NCI-H345 treated with DMSO at 0.1 percent for 48 hours (cell line): Measurements from ENCODE around the gene CEP192.
"Not testable (repeated sequence)": the region's sequence is repeated elsewhere in the genome, so short reads cannot be mapped to it uniquely, and the experiment has no call there.

Source experiments
- DNase-seq: peaks from one replicate; lab custom pipeline; 2025; ENCODE audit not compliant: unreplicated experiment; lab: John Stamatoyannopoulos, UW

Gene CEP192, protein sequence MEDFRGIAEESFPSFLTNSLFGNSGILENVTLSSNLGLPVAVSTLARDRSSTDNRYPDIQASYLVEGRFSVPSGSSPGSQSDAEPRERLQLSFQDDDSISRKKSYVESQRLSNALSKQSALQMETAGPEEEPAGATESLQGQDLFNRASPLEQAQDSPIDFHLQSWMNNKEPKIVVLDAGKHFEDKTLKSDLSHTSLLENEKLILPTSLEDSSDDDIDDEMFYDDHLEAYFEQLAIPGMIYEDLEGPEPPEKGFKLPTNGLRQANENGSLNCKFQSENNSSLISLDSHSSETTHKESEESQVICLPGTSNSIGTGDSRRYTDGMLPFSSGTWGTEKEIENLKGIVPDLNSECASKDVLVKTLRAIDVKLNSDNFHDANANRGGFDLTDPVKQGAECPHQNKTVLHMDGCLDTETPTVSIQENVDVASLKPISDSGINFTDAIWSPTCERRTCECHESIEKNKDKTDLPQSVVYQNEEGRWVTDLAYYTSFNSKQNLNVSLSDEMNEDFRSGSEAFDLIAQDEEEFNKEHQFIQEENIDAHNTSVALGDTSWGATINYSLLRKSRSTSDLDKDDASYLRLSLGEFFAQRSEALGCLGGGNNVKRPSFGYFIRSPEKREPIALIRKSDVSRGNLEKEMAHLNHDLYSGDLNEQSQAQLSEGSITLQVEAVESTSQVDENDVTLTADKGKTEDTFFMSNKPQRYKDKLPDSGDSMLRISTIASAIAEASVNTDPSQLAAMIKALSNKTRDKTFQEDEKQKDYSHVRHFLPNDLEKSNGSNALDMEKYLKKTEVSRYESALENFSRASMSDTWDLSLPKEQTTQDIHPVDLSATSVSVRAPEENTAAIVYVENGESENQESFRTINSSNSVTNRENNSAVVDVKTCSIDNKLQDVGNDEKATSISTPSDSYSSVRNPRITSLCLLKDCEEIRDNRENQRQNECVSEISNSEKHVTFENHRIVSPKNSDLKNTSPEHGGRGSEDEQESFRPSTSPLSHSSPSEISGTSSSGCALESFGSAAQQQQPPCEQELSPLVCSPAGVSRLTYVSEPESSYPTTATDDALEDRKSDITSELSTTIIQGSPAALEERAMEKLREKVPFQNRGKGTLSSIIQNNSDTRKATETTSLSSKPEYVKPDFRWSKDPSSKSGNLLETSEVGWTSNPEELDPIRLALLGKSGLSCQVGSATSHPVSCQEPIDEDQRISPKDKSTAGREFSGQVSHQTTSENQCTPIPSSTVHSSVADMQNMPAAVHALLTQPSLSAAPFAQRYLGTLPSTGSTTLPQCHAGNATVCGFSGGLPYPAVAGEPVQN (N-terminal part only)

DNA sequence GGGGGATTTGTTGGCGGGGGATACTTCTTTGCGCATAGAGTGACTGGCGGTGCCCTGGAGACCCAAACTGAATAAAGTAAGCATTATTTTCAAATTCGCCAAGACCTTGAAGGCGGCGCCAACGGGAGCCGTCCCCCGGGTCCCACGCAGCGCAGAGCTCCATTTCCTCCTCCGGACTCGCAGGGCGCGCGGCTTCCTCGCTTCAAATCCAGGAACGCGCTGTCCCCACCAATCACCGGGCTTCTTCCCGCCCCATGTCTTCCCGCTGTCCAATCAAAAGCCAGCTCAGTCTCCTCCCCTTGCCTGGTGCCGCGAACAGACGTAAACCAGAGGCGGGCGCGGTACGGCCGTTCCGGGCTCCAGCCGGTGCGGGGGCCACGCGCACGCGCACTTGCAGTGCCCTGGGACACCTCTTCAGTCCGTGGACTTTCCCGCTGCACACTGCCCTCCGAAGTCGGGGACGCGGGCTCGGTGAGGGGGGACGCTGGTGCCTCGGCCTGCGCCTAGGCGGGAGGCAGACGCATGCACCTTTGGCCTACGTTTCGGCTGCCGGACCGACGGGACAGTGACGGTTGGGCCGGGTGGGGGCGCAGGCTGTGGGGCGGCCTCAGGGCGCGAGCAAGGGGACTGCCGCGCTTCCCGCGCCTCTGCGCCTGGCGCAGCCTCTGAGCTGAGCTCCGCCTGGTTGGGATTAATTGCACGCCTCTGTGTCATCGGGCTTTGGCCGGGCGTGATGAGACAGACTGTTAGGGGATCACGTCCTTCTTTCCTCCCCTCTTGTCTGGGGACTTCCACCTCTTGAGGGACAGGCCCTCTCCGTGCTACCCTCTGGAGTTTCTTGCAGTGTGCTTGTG is at the start of gene CEP192:
TSS of gene CEP192 (plus strand) at position 396 of the 854 bp plus-strand sequence. CDS start 8,063 bp downstream, outside the sequence.
- DNase-seq, result peak; percentile 95

DNA sequence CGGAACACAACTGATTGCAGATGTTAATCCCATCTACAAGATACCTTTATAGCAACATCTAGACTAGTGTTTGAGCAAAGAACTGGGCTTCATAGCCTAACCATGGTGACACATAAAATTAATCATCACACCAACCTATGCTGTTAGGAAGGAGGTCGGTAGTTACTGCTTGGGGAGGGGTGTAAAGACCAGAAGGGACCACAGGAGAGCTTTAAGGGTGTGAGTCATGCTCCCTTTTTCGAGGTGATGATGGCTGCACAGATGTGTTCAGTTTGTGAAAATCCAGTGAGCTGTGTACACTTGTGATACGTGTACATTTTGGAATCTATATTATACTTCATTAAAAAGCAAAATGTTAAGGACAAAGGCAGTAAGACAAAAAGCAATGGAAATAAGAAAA is 47.9 kb upstream of the CEP192 start:
- no peak for DNase-seq

DNA sequence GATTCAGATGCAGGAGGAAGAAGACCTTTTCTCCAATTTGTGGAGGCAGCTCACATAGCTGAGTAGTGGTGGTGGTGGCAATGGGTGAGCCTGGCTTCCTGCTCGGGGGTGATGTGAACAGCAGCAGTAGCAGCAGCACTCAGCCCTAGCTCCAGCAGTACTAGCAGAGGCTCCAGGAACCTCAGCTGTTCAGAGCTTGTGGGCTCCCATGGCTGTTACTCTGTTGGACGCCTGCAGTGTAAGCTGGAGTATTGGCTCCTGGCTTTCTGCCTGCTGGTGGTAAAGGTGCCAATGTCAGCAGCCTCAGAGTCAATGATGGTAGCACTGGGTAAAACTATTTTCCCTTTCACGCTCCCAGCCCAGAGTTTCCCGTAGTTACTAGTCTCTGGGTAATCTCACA is 46.5 kb upstream of the CEP192 start:
- DNase-seq, result no peak

DNA sequence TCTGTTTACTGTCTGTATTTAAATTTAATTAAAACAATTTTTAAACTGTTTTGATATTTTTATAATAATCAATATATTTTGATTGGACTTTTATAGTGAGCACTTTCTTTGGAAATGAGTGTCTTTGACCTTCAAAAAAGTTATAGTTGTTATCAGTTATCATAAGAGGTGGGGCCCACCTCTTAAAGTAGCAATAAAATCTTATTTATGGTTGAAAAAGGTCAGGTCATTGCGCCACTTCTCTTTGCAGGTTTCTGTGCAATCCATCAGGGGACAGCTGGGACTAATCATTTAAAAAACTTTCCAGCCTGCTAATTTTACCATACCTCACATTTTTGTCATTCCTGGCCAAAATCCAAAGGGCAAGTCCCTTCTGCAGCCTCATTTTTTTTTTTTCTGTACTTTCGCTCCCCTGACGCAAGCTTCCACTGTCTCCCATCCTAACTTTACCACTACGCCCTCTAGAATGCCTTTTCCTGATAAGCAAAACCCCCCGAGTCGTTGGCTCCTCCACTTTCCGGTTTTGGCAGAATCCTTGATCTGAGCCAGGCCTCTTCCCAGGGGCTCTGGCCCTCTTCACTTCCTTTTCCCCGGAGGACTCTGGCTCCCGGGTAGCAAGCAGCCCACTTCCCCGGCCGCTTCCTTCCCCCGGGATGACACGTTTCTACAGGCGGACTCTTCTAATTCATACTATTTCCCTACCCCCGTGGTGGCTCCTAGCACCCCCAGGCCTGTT is 44.4 kb upstream of the CEP192 start:
- DNase-seq, result peak; percentile 60

DNA sequence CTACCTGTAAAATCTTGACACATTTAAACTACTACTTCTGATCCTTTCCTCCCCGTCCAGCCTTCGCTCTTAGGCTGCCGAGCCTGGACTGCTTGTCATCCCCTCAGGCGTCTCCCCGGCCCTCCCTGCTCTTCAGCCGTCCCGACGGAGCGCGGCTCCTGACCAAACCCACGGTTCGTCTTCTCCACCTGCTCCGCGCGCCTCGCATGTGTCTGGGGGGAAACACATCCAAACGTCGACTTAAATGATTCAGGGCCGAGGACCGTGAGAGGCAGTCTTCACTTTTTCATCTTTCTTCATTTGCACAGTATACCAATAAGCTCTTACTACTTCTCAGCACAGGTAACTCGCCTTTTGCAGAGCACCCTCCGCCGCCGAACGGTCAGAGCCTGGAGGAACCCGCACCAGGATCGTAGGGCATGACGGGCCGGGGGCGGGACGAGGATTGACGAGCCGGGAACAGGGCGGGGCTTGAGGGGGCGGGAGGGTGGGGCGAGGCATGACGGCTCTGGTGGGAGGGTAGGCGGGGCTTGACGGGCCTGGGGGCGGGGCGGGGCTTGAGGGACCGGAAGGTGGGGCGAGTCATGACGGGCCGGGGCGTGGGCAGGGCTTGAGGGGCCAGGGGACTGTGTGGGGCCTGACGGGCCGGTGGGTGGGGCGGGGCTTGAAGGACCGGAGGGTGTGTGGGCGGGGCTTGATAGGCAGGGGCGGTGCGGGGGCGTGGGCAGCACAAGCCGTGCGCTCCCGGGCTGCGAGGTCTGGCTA is 43.7 kb upstream of the CEP192 start, which contains the start of gene SEH1L:
TSS of gene SEH1L (plus strand) at position 727 of the 765 bp plus-strand sequence. CDS start 111 bp downstream, outside the sequence.
- peak; percentile 92 for DNase-seq

DNA sequence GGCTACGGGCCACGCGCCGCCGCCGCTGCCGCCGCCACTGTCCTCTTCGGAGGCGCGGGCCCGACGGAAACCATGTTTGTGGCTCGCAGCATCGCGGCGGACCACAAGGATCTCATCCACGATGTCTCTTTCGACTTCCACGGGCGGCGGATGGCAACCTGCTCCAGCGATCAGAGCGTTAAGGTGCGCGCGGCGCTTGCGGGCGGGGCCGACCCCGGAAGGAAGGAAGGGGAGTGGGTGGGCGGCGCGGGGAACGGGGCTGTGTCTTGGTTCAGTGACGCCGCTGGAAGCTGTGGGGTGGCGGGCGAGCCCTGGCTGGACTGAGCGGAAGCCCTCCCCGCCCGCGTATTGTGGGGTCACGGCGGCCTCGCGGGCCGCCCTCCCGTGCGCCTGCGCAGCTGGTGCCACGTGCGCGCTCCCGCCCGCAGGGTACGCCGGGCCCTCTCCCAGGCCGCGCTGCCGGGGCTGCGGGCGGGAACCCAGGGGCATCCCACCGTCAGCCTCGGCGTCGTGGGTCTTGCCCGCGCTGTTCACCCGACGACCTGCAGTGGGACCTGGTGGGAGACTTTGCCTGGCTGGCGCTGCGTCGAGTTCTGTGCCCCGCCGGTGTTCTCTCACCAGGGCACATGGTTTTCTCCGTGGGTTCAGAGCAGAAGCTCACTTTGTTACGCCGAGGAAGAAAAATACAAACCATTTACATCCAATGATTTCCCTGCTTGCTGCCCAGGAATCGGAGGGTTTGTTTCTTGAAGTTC is 42.9 kb upstream of the CEP192 start:
- DNase-seq, result peak; percentile 62

DNA sequence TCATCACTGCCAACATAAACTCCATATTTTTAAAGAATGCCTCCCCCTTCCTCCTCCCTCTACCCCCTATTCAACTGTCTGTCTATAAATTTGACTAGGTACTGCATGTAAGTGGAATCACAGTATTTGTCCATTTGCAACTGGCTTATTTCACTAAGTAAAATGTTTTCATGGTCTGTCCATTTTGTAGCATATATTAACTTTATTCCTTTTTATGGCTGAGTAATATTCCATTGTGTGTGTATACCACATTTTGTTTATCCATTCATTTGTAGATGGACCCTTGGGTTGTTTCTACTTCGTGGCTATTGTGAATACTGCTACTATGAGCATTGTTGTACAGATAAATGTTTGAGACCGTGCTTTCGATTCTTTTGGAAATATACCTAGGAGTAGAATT is 32.7 kb upstream of the CEP192 start:
- DNase-seq, result no peak

DNA sequence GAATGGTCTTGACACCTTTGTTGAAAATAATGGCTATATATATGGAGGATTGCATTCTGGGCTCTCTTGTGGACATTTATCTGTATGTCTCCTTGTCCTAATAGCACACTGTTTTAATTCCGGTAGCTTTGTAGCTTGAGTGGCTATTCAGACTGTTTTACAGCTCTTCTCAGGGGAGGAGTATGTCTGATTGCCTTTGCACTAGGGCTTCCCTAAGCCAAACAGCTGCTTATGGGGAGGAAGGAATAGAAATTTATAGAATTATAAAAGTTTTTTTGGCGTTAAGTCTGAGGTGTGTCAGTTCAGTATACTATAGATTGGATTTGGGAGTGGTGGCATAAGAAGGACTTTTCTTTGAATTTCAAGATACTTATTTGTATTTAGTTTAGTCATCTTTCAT is 30.8 kb upstream of the CEP192 start:
- no peak for DNase-seq

DNA sequence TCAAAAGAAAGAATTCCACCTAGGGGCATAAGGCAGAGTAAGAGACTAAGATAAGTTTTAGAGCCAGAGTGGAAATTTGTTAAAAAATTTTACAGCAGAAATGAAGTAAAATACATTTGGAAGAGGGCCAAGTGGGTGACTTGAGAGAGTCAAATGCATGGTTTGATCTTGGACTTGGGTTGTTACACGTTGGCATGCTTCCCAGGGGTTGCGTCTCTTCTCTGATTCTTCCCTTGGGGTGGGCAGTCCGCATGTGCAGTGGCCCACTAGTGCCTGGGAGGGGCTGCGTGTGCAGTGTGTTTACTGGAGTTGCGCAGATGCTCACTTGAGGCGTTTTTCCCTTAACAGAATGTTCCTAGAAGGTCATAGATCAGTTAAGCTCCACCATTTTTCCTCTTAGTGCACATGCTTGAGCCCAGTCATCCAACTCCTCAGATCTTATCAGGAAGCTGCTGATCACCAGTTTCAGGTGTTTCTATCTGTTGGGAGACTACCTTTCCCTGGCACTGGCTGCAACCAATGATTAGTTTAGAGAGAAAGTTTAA is 30.2 kb upstream of the CEP192 start:
- DNase-seq, result no peak

DNA sequence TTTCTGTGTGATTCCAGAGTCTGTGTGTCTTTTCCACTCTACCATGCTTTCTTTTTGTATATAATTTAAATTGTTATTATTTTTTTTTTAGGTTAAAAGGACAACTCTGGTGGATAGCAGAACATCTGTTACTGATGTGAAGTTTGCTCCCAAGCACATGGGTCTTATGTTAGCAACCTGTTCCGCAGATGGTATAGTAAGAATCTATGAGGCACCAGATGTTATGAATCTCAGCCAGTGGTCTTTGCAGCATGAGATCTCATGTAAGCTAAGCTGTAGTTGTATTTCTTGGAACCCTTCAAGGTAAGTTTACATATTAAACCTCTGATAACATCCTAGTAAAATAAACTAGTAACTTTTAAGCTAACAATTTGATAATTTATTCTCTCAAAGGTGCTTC is 28.1 kb upstream of the CEP192 start:
- no peak for DNase-seq

DNA sequence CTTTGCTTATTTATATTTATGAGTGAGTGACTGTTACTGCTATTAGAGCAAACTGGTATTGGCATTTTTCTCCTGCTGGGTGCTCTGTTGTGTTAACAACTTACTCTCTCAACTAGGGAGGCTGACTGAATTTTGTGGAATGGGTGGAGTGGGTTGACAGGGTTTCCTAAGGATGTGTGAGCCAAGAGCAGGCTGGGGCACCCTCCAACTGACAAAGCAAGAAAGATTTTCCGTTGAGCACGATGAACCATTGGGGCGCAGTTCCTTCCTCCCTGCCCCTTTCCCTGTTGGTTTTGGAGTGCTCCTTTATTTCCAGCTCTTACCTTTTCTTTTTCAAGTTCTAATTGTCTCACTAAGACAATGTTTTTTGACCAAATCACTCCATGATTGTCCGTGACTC is 23.0 kb upstream of the CEP192 start:
- no peak for DNase-seq

DNA sequence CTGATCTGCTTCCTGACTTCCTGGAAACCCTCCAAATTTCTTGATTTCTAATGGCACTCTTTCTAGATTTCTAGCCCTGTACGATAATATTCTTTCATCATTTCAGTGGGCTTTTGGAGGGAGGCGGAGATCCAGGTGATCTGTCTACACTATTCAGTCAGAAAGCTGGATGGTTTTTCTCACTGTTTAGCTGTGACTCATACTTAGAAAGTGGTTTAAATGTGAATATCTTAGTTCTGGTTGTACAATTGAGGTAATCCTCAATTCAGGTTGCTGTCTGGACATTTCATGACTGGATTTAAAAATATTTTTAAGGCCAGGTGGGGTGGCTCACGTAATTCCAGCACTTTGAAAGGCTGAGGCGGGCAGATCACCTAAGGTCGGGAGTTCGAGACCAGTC is 22.5 kb upstream of the CEP192 start:
- DNase-seq, result no peak

DNA sequence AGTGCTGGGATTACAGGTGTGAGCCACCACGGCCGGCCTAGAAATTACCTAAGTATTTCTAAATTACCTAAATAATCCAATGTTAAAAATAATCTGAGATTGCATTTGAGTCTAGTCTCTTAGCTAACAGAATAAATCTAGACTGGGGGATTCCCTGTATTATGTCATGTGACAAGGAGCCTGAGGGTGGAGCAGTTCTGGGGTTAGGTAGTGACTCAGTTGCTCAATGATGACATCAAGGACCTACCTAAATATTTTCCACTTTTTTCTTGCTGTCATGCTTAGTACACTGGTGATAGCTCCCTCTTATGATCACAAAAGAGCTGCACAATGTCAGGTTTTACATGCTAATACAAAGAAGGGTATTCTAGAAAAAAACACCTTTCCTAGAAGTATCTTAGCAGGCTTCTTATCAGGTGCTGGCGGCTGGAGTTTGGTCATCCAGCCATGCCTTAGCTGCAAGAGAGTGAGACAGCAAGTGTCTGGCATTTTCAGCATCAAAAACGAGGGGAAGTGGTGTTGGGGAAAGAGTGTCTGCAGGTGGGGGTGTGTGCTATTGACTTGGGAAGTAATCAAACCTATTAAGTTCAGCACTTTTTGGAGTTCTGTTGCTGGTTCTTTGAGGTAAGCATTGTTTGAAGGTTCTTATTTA is 17.5 kb upstream of the CEP192 start:
- DNase-seq, result no peak

DNA sequence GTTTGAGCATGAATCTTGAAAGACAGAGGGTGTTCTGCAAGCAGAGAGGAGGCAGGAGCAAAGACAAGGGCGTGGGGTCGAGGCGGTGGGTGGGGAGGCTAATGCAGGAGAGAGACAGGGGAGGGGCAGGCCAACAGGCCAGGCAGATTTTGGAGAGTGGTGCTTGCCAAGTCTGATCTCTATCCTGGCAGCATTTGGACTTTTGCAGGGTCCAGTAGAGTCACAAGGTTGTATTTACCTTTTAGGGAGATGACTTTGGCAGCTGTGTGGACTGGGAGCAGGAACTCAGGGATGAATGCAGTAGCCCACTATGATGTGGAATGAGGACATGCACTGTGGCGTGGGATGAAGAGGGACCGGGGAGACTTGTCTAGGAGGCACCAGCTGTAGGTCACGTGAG is 15.7 kb upstream of the CEP192 start:
- no peak for DNase-seq

DNA sequence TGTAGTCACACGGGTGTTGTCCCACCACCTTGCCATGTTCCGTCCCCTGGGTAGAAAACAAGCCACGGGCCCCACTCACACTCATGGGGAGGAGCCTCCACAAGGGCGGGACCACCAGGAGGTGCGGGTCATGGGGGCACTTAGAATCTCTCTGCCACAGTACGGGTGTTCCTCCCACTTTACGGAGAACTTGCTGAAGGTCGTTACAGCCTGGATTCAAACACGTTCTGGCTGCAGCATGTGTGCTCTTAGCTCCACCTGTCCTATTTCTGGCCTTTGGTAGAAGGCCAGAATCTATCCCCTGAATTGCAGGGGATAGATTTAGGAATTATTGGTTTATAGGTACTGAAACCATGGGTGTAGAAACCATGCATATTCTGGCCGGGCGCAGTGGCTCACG is 14.9 kb upstream of the CEP192 start:
- no peak for DNase-seq

DNA sequence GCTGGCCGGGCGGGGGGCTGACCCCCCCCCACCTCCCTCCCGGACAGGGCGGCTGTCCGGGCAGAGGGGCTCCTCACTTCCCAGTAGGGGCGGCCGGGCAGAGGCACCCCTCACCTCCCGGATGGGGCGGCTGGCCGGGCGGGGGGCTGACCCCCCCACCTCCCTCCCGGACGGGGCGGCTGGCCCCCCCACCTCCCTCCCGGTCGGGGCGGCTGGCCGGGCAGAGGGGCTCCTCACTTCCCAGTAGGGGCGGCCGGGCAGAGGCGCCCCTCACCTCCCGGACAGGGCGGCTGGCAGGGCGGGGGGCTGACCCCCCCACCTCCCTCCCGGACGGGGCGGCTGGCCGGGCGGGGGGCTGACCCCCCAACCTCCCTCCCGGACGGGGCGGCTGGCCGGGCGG is 11.1 kb upstream of the CEP192 start:
- not testable (repeated sequence) for DNase-seq

DNA sequence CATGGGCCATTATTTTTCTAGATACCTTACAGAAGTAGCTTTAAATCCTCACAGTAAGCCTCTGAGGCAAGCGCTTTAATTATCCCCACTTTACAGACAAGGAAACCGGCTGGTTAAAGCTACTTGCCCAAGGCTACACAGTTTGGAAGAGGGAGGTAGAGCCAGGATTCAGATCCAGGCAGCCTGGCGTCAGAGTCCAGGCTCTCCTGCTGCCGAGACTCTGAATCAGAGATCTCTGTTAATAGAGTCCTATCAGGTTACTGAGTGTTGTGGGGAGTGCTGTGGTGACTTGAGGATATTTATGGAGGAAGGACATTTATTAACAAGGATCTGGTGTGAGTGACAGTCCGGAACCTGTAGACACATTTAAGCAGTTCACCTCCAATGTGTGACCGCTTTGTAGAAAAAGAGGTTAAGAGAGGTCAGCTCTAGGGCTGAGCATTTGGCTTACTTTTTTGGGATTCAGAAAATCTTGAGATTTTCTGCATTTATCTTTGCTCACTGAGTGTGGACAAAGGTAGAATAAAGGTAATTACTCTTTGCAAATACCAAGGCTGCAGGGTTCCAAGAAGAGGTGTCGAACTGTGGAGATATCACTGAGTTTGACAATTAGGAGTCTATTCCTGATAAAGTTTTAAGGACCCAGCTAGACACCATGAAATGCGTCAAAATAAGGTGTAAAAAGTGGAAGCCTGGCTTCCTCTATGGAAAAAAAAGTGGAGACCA is 1.6 kb upstream of the CEP192 start:
- DNase-seq, result no peak
